CD4-positive, alpha-beta T cell treated with Interleukin-4 for 1 hour (primary cell): ENCODE measurements around the gene DDX42.
A peak's percentile ranks its signal among the peaks of the same experiment; 100 is the strongest.

Source experiments
- DNase-seq, 2 donors: peaks; one replicate each; pipeline ENCODE4 v3.0.0-alpha.2; 2020 to 2022

The DDX42 gene

GRCh38 chr17:63826468-63827001 is 52.6 kb downstream of the DDX42 start:
- DNase-seq = no peak

- DNase-seq = peak; percentile 96
These were observed 53.2 kb downstream of the DDX42 start, which contains the start of the genes FTSJ3 and PSMC5 for GRCh38 chr17:63827002-63827800. FTSJ3 (minus strand) TSS chr17:63827663; CDS start chr17:63826902, 761 bp downstream. PSMC5 (plus strand) TSS chr17:63827431; CDS start chr17:63827491, 60 bp downstream.

GRCh38 chr17:63827801-63828221 is 53.8 kb downstream of the DDX42 start:
- DNase-seq = no peak

DNA sequence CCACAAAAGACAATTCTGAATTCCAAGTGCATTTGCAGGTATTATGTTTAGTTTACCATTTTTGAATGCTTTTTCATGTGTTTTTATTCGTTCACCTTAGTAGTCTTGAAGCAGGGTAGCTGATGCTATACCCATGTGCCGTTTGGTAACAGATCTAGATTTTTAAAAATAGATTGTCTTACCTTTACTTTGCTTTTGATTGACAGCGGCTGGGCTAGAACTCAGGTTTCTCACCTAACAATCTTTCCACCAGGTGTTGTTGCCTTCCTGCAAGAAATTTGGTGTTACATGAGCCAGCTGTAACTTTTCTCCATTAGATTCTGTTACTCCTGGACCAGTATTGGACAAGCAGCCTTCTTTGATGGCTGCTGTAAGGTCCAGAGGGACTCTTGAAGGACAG is 55.0 kb downstream of the DDX42 start:
- DNase-seq = no peak

DNA sequence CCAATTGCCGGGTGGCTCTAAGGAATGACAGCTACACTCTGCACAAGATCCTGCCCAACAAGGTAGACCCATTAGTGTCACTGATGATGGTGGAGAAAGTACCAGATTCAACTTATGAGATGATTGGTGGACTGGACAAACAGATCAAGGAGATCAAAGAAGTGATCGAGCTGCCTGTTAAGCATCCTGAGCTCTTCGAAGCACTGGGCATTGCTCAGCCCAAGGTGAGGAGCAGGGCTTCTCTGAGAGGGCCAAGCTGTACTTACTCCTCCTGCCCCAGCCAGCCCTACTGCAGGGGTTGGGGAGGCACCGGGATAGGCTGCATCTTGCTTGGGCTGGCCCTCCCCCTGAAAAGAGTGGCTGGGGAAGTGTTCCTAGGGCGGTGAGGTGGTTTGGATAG is 56.3 kb downstream of the DDX42 start:
- no peak for DNase-seq

DNA sequence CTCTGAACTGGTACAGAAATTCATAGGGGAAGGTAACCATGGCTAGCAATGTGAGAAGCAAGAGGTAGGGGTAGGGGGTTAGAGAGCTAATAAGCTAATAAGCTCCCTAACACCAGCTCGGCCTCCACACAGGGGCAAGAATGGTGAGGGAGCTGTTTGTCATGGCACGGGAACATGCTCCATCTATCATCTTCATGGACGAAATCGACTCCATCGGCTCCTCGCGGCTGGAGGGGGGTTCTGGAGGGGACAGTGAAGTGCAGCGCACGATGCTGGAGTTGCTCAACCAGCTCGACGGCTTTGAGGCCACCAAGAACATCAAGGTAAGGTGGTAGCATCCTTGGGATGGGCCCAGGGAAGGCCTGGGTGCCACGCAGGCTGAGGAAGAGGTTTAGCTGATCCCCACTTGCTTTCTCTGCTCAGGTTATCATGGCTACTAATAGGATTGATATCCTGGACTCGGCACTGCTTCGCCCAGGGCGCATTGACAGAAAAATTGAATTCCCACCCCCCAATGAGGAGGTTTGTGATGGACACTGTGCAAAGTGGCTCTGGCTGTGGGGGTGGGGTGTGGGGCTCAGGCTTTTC is 57.0 kb downstream of the DDX42 start:
- no peak for DNase-seq

DNA sequence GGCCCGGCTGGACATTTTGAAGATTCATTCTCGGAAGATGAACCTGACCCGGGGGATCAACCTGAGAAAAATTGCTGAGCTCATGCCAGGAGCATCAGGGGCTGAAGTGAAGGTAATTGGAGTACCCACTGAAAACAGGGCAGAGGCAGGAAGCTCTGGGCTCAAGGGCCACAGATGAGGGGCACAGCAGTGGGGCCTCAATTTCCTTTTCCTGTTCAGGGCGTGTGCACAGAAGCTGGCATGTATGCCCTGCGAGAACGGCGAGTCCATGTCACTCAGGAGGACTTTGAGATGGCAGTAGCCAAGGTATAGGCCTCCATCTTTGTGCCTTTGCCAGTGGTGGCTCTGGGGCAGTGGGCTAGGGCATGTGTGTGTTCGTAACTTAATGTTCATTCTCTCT is 57.5 kb downstream of the DDX42 start:
- no peak for DNase-seq

- DNase-seq = no peak
These were observed 58.0 kb downstream of the DDX42 start for GRCh38 chr17:63832014-63832413.

DNA sequence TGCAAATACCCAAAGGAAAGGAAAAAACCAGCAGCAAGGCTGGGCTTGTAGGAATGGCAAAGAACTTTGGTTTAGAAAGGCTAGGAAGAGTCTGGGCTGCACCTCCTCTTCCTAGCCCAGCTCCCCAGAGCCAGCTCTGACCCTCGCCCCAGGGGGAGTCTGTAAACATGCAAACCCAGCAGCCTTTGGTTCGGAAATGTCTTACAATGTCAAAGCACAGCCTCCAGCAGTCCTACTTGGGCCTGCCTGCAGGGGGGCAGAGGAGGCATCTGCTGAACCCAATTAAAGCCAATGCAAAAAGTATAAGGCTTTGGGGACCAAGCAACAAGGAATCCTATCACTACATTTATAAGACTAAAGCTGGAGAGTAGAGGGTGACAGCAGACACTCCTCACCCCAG is 58.5 kb downstream of the DDX42 start:
- DNase-seq = no peak

GRCh38 chr17:63833026-63833740 is 59.2 kb downstream of the DDX42 start:
- DNase-seq = no peak

DNA sequence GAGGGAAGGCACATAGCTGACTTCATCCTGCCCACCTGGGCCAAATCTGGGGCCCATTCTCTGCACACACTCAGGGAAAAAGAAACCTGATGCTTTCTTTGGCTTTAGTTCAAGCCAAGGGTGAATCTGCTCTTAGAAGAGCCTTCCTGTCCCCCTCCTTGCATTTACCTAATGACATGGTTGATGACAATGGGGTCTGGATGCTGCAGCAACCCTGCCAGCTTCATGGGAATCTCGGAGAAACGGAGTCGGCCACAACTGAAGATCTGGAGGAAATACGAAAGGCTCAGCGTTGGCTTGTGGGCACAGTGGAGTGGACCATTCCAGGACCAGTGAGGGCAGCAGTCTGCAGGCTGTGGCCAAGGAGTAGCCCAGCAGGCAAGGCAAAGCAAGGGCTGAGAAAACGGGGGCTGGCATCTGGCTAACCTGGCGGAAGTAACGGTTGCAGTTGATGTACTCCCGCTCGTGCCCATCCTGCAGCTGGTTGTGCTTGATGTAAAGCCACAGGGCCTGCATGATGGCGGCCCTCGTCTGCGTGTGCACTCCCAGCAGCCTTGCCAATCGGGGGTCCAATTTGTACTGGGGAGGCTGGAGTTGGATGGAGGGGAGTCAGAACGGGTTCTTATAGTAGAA is 59.9 kb downstream of the DDX42 start:
- DNase-seq = no peak

DNA sequence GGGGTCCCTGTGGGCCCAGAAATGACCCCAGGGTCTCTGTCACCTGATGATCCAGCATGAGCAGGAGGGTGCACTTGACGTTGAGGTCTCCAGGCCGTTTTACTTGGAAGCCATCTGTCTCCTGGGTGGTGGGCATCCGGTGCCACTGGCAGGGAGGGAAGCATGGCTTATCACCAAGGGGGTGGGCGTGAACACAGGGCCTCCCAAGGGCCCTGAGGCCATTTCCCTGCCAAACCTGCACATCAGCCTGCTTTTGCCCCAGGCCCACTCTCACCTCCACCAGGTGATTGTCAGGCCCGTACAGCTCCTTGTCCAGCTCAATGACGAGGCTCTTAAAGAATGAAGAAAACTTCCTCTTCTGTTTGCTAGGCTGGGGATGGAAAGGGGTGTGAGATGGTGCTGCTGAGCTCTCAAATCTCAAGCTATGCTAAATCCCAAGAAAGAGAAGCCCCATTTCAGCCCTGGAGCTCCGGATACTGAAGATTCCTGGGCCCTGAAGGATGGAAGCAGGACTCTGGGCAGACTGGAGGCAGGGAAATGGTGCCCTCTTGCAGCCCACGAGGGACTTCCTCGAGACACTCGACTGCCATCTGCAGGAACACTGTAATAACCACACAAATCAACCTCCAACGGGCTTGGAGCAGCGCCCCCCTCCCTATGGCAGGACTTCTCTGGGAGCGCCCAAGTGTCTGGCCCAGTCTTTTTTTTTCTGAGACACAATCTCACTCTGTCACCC is 60.6 kb downstream of the DDX42 start:
- DNase-seq = peak; percentile 70 to 75

- no peak for DNase-seq
These were observed 61.3 kb downstream of the DDX42 start for GRCh38 chr17:63835167-63835720.

DNA sequence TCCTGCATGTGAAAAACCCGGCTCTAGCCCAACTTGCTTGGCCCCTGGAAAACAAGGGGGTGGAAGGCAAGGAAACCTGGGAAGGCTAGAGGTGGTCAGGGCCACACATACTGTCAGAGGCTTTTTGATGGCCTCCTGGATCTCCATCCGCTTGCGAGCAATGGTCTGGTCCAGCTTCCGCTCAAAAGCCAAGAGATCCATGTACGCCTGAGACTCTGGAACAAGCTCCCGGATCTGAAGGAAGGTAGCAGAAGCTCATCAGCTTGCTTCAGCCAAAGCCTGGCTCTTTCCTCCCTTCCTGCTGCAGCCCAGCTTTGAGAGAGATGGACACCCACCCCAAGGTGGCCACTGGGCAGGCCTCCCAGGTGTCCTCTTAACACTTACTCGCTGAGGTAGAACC is 62.8 kb downstream of the DDX42 start:
- no peak for DNase-seq

GRCh38 chr17:63837480-63837879 is 63.5 kb downstream of the DDX42 start:
- no peak for DNase-seq

GRCh38 chr17:63837962-63838600 is 64.1 kb downstream of the DDX42 start:
- no peak for DNase-seq

- no peak for DNase-seq
These were observed 64.7 kb downstream of the DDX42 start for GRCh38 chr17:63838631-63839171.

- DNase-seq = no peak
These were observed 66.8 kb downstream of the DDX42 start for GRCh38 chr17:63840591-63841349.

GRCh38 chr17:63841350-63842172 is 67.6 kb downstream of the DDX42 start:
- DNase-seq = no peak
